Measurements from ENCODE around the gene KCNK16. TPM values are rescaled to one million over a fixed set of nuclear protein-coding genes. Genes with fewer than 3 reads are reported as not detected.

The KCNK16 gene
- total and polyA plus RNA-seq, 2 experiments from 2014 or later, result not detected

DNA sequence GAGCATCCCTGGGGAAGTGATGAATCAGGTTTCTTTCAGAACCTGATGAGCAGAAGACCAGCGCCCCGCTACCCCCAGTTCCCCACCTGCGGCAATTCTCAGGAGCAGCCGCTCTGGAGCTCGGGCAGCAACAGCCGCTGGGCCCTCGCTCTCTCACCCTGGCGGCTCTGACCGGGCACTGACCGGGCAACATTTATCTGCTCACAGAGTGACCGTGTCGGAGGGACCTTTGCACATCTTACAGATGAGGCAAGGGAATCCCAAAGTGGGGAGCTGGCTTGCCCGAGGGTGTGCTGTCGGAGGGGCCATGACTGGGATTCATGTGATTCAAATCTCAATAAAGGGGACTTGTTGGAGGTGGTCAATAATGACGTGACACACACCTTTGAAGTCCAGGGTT, 26.2 kb upstream of the KCNK16 start:
- Histone ChIP-seq H3K36me3 (replicated peaks; ENCODE audit: insufficient read depth, low read depth) (no peaks in the 10 kb centered on the region), H3K27ac (no peak overlapping the region), H3K4me3 (no peak overlapping the region), H3K27me3 (no peaks in the 10 kb centered on the region), H2AFZ (no peak overlapping the region), H3K4me2 (no peak overlapping the region), H3K9me3 (ENCODE audit: low read depth) (no peaks in the 10 kb centered on the region), H3K79me2 (no peaks in the 10 kb centered on the region), H3K9me2 (replicated peaks; ENCODE audit: insufficient read depth) (no peaks in the 10 kb centered on the region), H4K20me1 (ENCODE audit: insufficient read depth, poor library complexity, severe bottlenecking) (no peaks in the 10 kb centered on the region), H3K4me1 (ENCODE audit: insufficient read depth) (no peaks in the 10 kb centered on the region)
- TF ChIP-seq CTCF (IDR thresholded peaks at IDR 0.05; ENCODE audit: poor library complexity), result no peak
- no peak for TF ChIP-seq EZH2 (IDR thresholded peaks at IDR 0.05; ENCODE audit: borderline replicate concordance)
- TF ChIP-seq EZH2phosphoT487 (IDR thresholded peaks at IDR 0.05; ENCODE audit: low read depth, severe bottlenecking, unreplicated experiment), result no peak
- no peak for DNase-seq (ENCODE audit: low spot score)
- whole genome bisulfite sequencing (ENCODE audit: low lambda C conversion rate, missing lambda C conversion rate), result 96% methylated on average over 15 of the region's 15 CpGs

GRCh38 chr6:39347906-39348585, 25.5 kb upstream of the KCNK16 start:
- no peak overlapping the region for H3K4me2 ChIP-seq
- TF ChIP-seq EZH2phosphoT487 (IDR thresholded peaks at IDR 0.05; ENCODE audit: low read depth, severe bottlenecking, unreplicated experiment) (no peak), EZH2 (IDR thresholded peaks at IDR 0.05; ENCODE audit: borderline replicate concordance) (no peak), CTCF (IDR thresholded peaks at IDR 0.05; ENCODE audit: poor library complexity) (peak; percentile 84)
- no peaks in the 10 kb centered on the region for H3K36me3 ChIP-seq (replicated peaks; ENCODE audit: insufficient read depth, low read depth)
- H4K20me1 ChIP-seq (ENCODE audit: insufficient read depth, poor library complexity, severe bottlenecking), result no peaks in the 10 kb centered on the region
- H3K4me3 ChIP-seq, result no peak overlapping the region
- no peak overlapping the region for H3K27ac ChIP-seq
- H3K27me3 ChIP-seq, result no peaks in the 10 kb centered on the region
- WGBS (ENCODE audit: low lambda C conversion rate, missing lambda C conversion rate), result 33% methylated on average over 9 of the region's 9 CpGs
- H3K9me2 ChIP-seq (replicated peaks; ENCODE audit: insufficient read depth), result no peaks in the 10 kb centered on the region
- H3K4me1 ChIP-seq (ENCODE audit: insufficient read depth), result no peaks in the 10 kb centered on the region
- H3K9me3 ChIP-seq (ENCODE audit: low read depth), result no peaks in the 10 kb centered on the region
- peak; percentile 84 for DNase-seq (ENCODE audit: low spot score)
- no peak overlapping the region for H2AFZ ChIP-seq
- no peaks in the 10 kb centered on the region for H3K79me2 ChIP-seq

- no peak overlapping the region for H3K4me2 ChIP-seq
- no peaks in the 10 kb centered on the region for H3K36me3 ChIP-seq (replicated peaks; ENCODE audit: insufficient read depth, low read depth)
- H4K20me1 ChIP-seq (ENCODE audit: insufficient read depth, poor library complexity, severe bottlenecking), result no peaks in the 10 kb centered on the region
- H3K27ac ChIP-seq, result no peak overlapping the region
- H3K79me2 ChIP-seq, result no peaks in the 10 kb centered on the region
- TF ChIP-seq EZH2 (IDR thresholded peaks at IDR 0.05; ENCODE audit: borderline replicate concordance) (no peak), EZH2phosphoT487 (IDR thresholded peaks at IDR 0.05; ENCODE audit: low read depth, severe bottlenecking, unreplicated experiment) (no peak), CTCF (IDR thresholded peaks at IDR 0.05; ENCODE audit: poor library complexity) (no peak)
- H3K4me1 ChIP-seq (ENCODE audit: insufficient read depth), result no peaks in the 10 kb centered on the region
- 92% methylated on average over 6 of the region's 6 CpGs for WGBS (ENCODE audit: low lambda C conversion rate, missing lambda C conversion rate)
- no peak for DNase-seq (ENCODE audit: low spot score)
- H2AFZ ChIP-seq, result no peak overlapping the region
- H3K9me3 ChIP-seq (ENCODE audit: low read depth), result no peaks in the 10 kb centered on the region
- H3K4me3 ChIP-seq, result no peak overlapping the region
- no peaks in the 10 kb centered on the region for H3K9me2 ChIP-seq (replicated peaks; ENCODE audit: insufficient read depth)
- H3K27me3 ChIP-seq, result no peaks in the 10 kb centered on the region
These were observed 24.7 kb upstream of the KCNK16 start for GRCh38 chr6:39347206-39347605.
